ENCODE measurements around the gene XRCC1. TPM values are rescaled to one million over a fixed set of nuclear protein-coding genes. Genes with fewer than 3 reads are reported as not detected.

Gene XRCC1
- total and polyA plus RNA-seq, 9 of the 15 experiments (the other 6 are each of a cell fraction or from before 2014, with no cell fraction given) = 1.5 to 36.9 (median 24.9) TPM

- Histone ChIP-seq H3K79me2 (ENCODE audit: control insufficient read depth, insufficient read depth, low read length) (peaks cover 41% of the 10 kb centered on the region), H3K36me3 (ENCODE audit: control insufficient read depth, insufficient read depth, low read length) (peaks cover 45% of the 10 kb centered on the region; the same call in 2 of the 3 replicates), H2AFZ (ENCODE audit: low read depth, low read length) (peak overlapping the region; percentile 75), H3K27ac (ENCODE audit: extremely low read depth, low read depth, low read length) (peak overlapping the region; percentile 81), H3K27me3 (ENCODE audit: control insufficient read depth in 2 of 2, insufficient read depth in 2 of 2, low read length in 2 of 2) (no peaks in the 10 kb centered on the region), H3K9me1 (ENCODE audit: control insufficient read depth, insufficient read depth, low read length) (no peaks in the 10 kb centered on the region), H3K9ac (ENCODE audit: insufficient read depth in 1 of 2, low read depth in 2 of 2, low read length in 2 of 2) (peak overlapping the region; percentile 76 to 97), H3K4me1 (replicated peaks in 1 of 2; ENCODE audit: control insufficient read depth in 2 of 2, insufficient read depth in 2 of 2, low read length in 2 of 2) (peaks cover 15 to 47% of the 10 kb centered on the region in 2 experiments; a peak in 4 of 5 replicates), H4K20me1 (replicated peaks; ENCODE audit: control insufficient read depth, insufficient read depth, low read length) (no peaks in the 10 kb centered on the region), H3K9me3 (replicated peaks; ENCODE audit: control insufficient read depth, insufficient read depth, low read depth, low read length) (no peaks in the 10 kb centered on the region), H3K4me2 (ENCODE audit: insufficient read depth, low read length) (peak overlapping the region; percentile 75), H3K4me3 (peak overlapping the region; percentile 76)
- intact Hi-C loops (cut with micrococcal nuclease) = no loop called here
- FAIRE-seq (no peak), DNase-seq (ENCODE audit: extremely low read depth in 1 of 4, low spot score in 3 of 4) (no peak), ATAC-seq (peak; percentile 30)
- ChIA-PET CTCF (ENCODE audit: low intra/inter-chr PET ratio) (interaction anchor here (1.0 to 1.9 kb wide), 3 partner anchors 30 to 148 kb away, joined by 3 to 9 read pairs (median 6); no protein-coding TSS in a partner anchor), POLR2A (interaction anchor here (0.5 to 5.6 kb wide), 10 partner anchors 13 to 169 kb away, joined by 3 to 60 read pairs (median 4); partner anchors contain the start of genes PINLYP, SRRM5 and XRCC1)
- 8% methylated on average over 16 of the region's 18 CpGs for WGBS (ENCODE audit: insufficient coverage, low coverage, missing lambda C conversion rate)
- BruUV-seq (replicated peaks) = TSS peak; percentile 85
- in situ Hi-C loops (cut with MboI) = no loop called here
- no peak for TF ChIP-seq PHB2 (IDR thresholded peaks at IDR 0.05; ENCODE audit: low read depth)
- TF ChIP-seq NFIX (CRISPR knock-in tag; IDR thresholded peaks at IDR 0.05; ENCODE audit: low read depth) = no peak
- TF ChIP-seq EP300 (IDR thresholded peaks at IDR 0.05; ENCODE audit: low read length) = no peak
- TF ChIP-seq EHMT2 (IDR thresholded peaks at IDR 0.05) = no peak
- TF ChIP-seq NR1H2 (CRISPR knock-in tag; IDR thresholded peaks at IDR 0.05) = no peak
- no peak for TF ChIP-seq ZNF512 (tag; IDR thresholded peaks at IDR 0.05)
- no peak for TF ChIP-seq CREB3 (tag; conservative IDR thresholded peaks at IDR 0.05; ENCODE audit: low read depth)
- TF ChIP-seq ZNF174 (CRISPR knock-in tag; IDR thresholded peaks at IDR 0.05) = no peak
- no peak for TF ChIP-seq HCFC1 (IDR thresholded peaks at IDR 0.05; ENCODE audit: low read depth, low read length)
- 0 out of 2 replicates have a peak, but pooled peaks have one; percentile 24 for TF ChIP-seq SMAD4 (CRISPR knock-in tag; conservative IDR thresholded peaks at IDR 0.05)
- no peak for TF ChIP-seq NR4A1 (CRISPR knock-in tag; IDR thresholded peaks at IDR 0.05)
- no peak for TF ChIP-seq NR4A1 (tag; IDR thresholded peaks at IDR 0.05)
- TF ChIP-seq SP1 (CRISPR knock-in tag; IDR thresholded peaks at IDR 0.05) = no peak
- no peak for TF ChIP-seq ZNF655 (CRISPR knock-in tag; IDR thresholded peaks at IDR 0.05)
- TF ChIP-seq TCF3 (CRISPR knock-in tag; IDR thresholded peaks at IDR 0.05) = no peak
- 0 out of 2 replicates have a peak, but pooled peaks have one; percentile 9 for TF ChIP-seq DPF2 (IDR thresholded peaks at IDR 0.05)
- TF ChIP-seq POLR2G (IDR thresholded peaks at IDR 0.05; ENCODE audit: low read depth, low read length) = no peak
- peak; percentile 9; the same call in 1 of the 2 replicates for TF ChIP-seq PHF8 (IDR thresholded peaks at IDR 0.05; ENCODE audit: borderline replicate concordance, low read length)
- TF ChIP-seq HOXB6 (CRISPR knock-in tag; IDR thresholded peaks at IDR 0.05; ENCODE audit: borderline replicate concordance) = no peak
- no peak for TF ChIP-seq HEY1 (CRISPR knock-in tag; IDR thresholded peaks at IDR 0.05; ENCODE audit: borderline replicate concordance)
Observed at GRCh38 chr19:43595605-43595998, 20.3 kb upstream of the XRCC1 start.
